Right cardiac atrium (tissue), 5 donors: ENCODE data around the gene FXR2. TPM values are rescaled to one million over a fixed set of nuclear protein-coding genes. Genes with fewer than 3 reads are reported as not detected.
"Not testable (repeated sequence)": the region's sequence is repeated elsewhere in the genome, so short reads cannot be mapped to it uniquely, and the experiment has no call there.

Experiments used
- ATAC-seq, 2 donors: fragments of 200-7000 bp; cut with Tn5 transposase; one replicate each; pipeline versions ENCODE4 v1.8.0 to v1.9.1; 2020; ENCODE audit warnings: moderate library complexity in 2 of 2, mild to moderate bottlenecking in 1 of 2
- DNase-seq, 3 donors: peaks; one replicate each; pipeline ENCODE4 v3.0.0-alpha.2; 2020
- H3K27ac ChIP-seq: one replicate; pipeline ENCODE4 v1.5.1; 2013; ENCODE audit warnings: mild to moderate bottlenecking, low read length, control low read depth, moderate library complexity
- H3K27me3 ChIP-seq: one replicate; pipeline ENCODE4 v1.6.1; 2013; ENCODE audit not compliant: control insufficient read depth, insufficient read depth
- H3K4me1 ChIP-seq: one replicate; pipeline ENCODE4 v1.6.1; 2013; ENCODE audit warnings: low read length; ENCODE audit not compliant: control insufficient read depth, insufficient read depth
- H3K4me3 ChIP-seq: one replicate; pipeline ENCODE4 v1.5.1; 2013; ENCODE audit warnings: low read length, control low read depth
- H3K9me3 ChIP-seq: one replicate; pipeline ENCODE4 v1.6.1; 2013; ENCODE audit warnings: low read length; ENCODE audit not compliant: control insufficient read depth
- WGBS: extraction: QIAGEN DNeasy Blood & Tissue Kit; methylation state at CpG from one replicate; pipeline ENCODE4 v1.1.7; 2013; 5-methylcytosine and 5-hydroxymethylcytosine counted together
- intact Hi-C, 4 donors: fragments of 100-400 bp; cut with DNase I; formaldehyde crosslinking; loops; one replicate each; pipeline versions ENCODE4 v1.11.0 to v1.14.0; 2022 to 2023
- polyA plus RNA-seq: library from polyadenylated mRNA; stranded (reverse); fragments of 200-250 nt; gene quantifications from one replicate; pipeline ENCODE4 v1.2.3, GENCODE V29; 2013
- total RNA-seq, 4 donors: library from RNA; stranded (reverse); fragmentation: NEBNext Ultra II Directional; extraction: Animal tissue kit (Norgen Biotek cat#: 25700); gene quantifications; one replicate each; pipeline ENCODE4 v1.2.1, GENCODE V29; 2021
- donor health status: healthy with polysubstance abuse.
- donor health status: DM: no; HTN: yes; CAD: no.
- donor health status: DM: no; HTN: no; CAD: no.
- donor health status: DM: no; HTN: yes; CAD: no; lungs with severe emphysema.
- donor health status: DM: yes; HTN: yes; CAD: no.

The FXR2 gene
- total and polyA plus RNA-seq, 5 donors: 78.9 to 109 (median 79.6) TPM

DNA sequence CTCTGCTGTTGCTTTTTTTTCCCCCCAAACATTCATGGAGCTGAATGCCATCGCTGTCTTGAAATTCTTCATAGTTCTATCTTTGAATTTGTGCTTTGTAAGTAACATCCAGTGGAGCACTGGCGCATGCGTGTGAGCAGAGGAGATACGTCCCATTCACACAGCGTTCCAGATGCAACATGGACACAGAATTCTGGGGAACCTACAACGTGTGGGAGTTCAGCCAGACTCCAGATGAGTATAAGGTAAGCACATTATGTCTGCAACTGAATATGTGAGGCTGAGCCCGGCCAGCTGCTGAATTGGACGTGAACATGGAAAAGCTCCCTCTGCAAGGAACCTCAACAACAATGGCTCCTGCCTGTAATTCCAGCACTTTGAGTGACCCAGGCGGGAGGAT is 31.8 kb upstream of the FXR2 start:
- Histone ChIP-seq H3K27me3 (no peaks in the 10 kb centered on the region), H3K9me3 (no peaks in the 10 kb centered on the region), H3K4me3 (no peak overlapping the region), H3K4me1 (no peaks in the 10 kb centered on the region), H3K27ac (no peak overlapping the region)
- DNase-seq: no peak
- 56% methylated on average over 9 of the region's 9 CpGs for WGBS
- no peak for ATAC-seq
- intact Hi-C loops: no loop called here

DNA sequence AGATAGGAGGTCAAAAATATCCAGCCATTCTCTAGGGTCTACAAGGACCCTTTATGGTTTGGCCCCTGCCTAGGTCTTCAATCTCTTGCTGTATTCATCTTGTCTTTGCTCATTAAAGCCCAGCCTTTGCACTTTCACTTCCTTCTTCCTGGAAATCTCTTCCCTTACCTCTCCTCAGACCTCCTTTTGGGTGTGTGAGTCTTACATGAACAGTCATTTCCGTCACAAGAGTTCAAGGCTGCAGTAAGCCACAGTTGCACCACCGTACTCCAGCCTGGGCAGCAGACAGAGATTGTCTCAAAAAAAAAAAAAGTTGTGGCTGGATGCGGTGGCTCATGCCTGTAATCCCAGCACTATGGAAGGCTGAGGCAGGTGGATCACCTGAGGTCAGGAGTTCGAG is 30.1 kb upstream of the FXR2 start:
- no peaks in the 10 kb centered on the region for H3K4me1 ChIP-seq
- ATAC-seq (no peak), DNase-seq (no peak)
- no peak overlapping the region for H3K27ac ChIP-seq
- no peaks in the 10 kb centered on the region for H3K9me3 ChIP-seq
- H3K4me3 ChIP-seq: no peak overlapping the region
- intact Hi-C loops: no loop called here
- H3K27me3 ChIP-seq: no peaks in the 10 kb centered on the region
- WGBS: 86% methylated on average over 4 of the region's 4 CpGs

DNA sequence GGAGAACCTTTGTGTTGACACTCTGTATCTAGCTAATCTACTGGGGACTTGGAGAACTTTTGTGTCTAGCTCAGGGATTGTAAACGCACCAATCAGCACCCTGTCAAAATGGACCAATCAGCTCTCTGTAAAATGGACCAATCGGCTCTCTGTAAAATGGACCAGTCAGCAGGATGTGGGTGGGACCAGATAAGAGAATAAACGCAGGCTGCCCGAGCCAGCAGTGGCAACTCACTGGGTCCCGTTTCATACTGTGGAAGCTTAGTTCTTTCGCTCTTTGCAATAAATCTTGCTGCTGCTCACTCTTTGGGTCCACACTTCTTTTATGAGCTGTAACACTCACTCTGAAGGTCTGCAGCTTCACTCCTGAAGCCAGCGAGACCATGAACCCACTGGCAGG is 26.9 kb upstream of the FXR2 start:
- DNase-seq, H3K4me1 ChIP-seq, ATAC-seq, H3K27ac ChIP-seq, H3K27me3 ChIP-seq, H3K9me3 ChIP-seq, H3K4me3 ChIP-seq, intact Hi-C loops: not testable (repeated sequence)
- WGBS: 63% methylated on average over 7 of the region's 7 CpGs

DNA sequence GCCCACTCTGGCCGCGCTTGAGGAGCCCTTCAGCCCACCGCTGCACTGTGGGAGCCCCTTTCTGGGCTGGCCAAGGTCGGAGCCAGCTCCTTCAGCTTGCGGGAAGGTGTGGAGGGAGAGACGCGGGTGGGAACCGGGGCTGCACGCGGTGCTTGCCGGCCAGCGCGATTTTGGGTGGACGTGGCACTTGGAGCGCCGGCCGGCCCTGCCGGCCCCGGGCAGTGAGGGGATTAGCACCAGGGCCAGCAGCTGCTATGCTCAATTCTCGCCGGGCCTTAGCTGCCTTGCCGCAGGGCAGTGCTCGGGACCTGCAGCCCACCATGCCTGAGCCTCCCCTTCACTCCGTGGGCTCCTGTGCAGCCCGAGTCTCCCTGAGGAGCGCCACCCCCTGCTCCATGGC is 26.1 kb upstream of the FXR2 start:
- WGBS: 94% methylated on average over 26 of the region's 26 CpGs
- ATAC-seq: no peak
- H3K27me3 ChIP-seq: no peaks in the 10 kb centered on the region
- no peak overlapping the region for H3K4me3 ChIP-seq
- DNase-seq: no peak
- no peak overlapping the region for H3K27ac ChIP-seq
- intact Hi-C loops: no loop called here
- H3K4me1 ChIP-seq: no peaks in the 10 kb centered on the region
- H3K9me3 ChIP-seq: no peaks in the 10 kb centered on the region

DNA sequence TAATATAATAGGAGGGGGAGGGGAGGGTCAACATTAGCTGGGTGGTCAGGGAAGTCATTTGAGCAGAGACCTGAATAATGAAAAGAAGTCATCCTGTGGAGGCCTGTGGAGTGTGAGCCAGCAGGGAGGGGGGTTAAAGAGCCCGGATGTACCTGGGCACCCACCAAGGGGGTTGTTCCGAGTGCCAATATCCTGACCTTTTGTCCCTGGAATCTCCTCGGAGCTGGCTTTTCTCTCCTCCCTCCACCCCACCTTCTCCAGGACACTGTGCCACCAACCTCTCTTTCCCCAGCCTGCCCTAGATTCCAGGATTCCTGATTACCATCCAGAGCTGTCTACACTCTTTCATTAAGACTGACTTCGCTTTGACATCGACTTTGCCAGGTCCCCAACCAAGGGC is 21.5 kb upstream of the FXR2 start:
- Histone ChIP-seq H3K27ac (no peak overlapping the region), H3K9me3 (no peaks in the 10 kb centered on the region), H3K4me3 (no peak overlapping the region), H3K4me1 (peaks cover 2% of the 10 kb centered on the region), H3K27me3 (no peaks in the 10 kb centered on the region)
- intact Hi-C loops: loop anchor here in 2 of 4 donors (10.0 kb wide), 1 partner anchor 49 kb away; the partner anchor contains the start of genes TP53 (in 2 of the 2) and WRAP53 (in 2 of the 2)
- WGBS: 62% methylated on average over 5 of the region's 5 CpGs
- ATAC-seq (no peak), DNase-seq (no peak)

DNA sequence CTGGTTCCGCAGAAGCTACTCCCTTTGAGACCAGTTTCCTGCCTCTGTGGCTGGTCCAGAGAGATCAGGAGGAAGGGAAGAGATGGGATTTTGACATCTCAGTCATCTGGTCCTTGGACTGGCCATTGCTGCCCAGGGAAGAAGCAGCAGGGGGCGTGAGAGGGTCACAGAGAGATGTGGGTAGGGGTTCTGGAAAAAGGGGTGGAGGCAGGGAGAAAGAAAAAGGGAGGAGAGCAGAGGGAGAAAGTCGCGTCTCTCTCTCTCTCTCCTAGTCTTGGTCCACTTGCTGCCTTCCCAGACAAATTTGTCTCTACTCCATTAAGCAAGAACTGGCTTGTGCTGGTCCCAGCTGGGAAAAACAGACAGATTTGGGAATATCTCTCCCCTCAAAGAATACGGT is 19.7 kb upstream of the FXR2 start:
- Histone ChIP-seq H3K27me3 (no peaks in the 10 kb centered on the region), H3K9me3 (no peaks in the 10 kb centered on the region), H3K4me3 (no peak overlapping the region), H3K4me1 (peaks cover 2% of the 10 kb centered on the region), H3K27ac (no peak overlapping the region)
- DNase-seq (peak in 2 of 3 donors; percentile 76 to 84), ATAC-seq (peak; percentile 28 to 40)
- WGBS: 17% methylated on average over 5 of the region's 5 CpGs
- intact Hi-C loops: loop anchor here (5.0 to 10.0 kb wide), 2 partner anchors 50 to 53 kb away; partner anchors contain the start of genes TP53 (in 4 of the 4) and WRAP53 (in 4 of the 4)

DNA sequence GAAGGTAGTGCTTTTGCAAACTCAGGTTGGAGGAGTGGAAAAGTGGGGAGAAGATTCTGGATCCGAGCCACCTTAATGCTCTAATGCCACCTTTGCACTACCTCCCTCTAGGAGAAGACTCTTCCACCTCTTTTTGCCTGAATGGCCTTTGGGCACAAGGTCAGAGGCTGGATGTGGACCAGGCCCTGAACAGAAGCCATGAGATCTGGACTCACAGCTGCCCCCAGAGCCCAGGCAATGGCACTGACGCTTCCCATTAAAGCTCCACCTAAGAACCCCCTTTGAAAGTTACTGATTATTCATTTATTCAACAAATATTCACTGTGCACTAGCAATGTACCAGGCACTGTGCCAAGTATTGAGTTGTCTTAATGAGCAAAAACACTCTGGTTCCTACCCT is 18.4 kb upstream of the FXR2 start:
- no peaks in the 10 kb centered on the region for H3K27me3 ChIP-seq
- WGBS: 88% methylated on average over 2 of the region's 2 CpGs
- H3K9me3 ChIP-seq: no peaks in the 10 kb centered on the region
- intact Hi-C loops: loop anchor here (5.0 to 10.0 kb wide), 2 partner anchors 52 to 54 kb away; partner anchors contain the start of genes TP53 (in 4 of the 4) and WRAP53 (in 4 of the 4)
- H3K4me1 ChIP-seq: peaks cover 2% of the 10 kb centered on the region
- DNase-seq: no peak
- H3K27ac ChIP-seq: no peak overlapping the region
- no peak overlapping the region for H3K4me3 ChIP-seq
- no peak for ATAC-seq

DNA sequence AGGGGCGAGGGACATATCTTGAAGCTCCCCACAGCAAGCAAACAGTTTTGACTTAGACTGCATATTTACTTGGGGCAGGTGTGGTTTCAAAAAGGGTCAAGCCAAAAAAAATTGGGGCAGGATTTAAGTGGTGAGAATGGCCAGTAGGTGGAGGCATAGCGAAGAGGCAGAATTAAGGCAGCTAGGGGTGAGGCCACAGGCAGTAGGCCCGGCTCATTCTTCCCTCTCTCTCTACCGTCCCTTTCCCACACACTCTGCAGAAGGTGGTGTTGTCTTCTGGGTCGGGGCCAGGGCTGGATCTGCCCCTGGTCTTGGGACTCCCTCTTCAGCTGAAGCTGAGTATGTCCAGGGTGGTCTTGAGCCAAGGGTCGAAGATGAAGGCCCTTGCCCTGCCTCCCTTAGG is 17.8 kb upstream of the FXR2 start:
- no peak overlapping the region for H3K4me3 ChIP-seq
- DNase-seq: peak in 1 of 3 donors; percentile 60
- no peaks in the 10 kb centered on the region for H3K9me3 ChIP-seq
- 53% methylated on average over 6 of the region's 6 CpGs for WGBS
- H3K4me1 ChIP-seq: peaks cover 2% of the 10 kb centered on the region
- intact Hi-C loops: loop anchor here (5.0 to 10.0 kb wide), 2 partner anchors 52 to 55 kb away; partner anchors contain the start of genes TP53 (in 4 of the 4) and WRAP53 (in 4 of the 4)
- H3K27ac ChIP-seq: no peak overlapping the region
- H3K27me3 ChIP-seq: no peaks in the 10 kb centered on the region
- ATAC-seq: no peak

DNA sequence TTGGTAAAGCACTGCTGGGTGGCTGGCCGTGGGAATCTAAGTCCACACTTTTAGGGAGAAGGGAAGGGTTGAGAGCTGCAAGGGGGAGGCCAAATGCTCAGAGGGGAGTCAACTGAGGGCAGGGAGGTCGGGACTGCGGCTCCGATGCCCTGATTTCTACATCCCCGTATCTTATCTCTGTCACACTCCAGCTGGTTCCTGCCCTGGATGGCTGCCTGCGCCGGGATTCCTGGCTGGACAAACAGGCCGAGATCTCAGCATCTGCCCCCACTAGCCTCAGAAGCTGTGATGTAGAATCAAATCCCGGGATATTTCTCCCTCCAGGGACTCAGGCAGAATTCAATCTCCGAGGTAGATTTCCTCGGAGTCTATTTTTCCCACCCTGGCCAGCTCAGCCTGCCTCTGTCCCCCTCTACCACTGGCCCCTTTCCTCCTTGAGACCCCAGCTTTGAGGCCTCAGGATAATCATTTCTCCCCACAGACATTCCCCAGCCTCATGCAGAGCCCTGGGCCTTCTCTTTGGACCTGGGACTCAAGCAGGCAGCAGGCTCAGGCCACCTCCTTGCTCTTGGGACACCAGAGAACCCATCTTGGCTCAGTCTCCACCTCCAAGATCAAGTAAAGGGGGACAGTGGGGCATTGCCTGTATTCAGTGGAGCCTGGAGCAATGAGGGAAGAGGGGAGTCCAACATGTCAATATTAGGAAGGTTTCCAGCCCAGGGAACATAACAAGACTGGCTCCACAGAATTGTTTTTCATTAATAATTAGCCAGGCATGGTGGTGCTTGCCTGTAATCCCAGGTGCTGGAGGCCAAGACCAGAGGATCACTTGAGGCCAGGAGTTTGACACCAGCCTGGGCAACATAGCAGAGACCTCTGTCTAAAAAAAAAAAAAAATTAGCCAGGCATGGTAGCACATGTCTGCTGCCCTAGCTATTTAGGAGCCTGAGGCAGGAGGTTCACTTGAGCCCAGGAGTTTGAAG is 17.0 kb upstream of the FXR2 start:
- peaks cover 5% of the 10 kb centered on the region for H3K4me1 ChIP-seq
- H3K9me3 ChIP-seq: no peaks in the 10 kb centered on the region
- 23% methylated on average over 11 of the region's 11 CpGs for WGBS
- H3K4me3 ChIP-seq: no peak overlapping the region
- H3K27me3 ChIP-seq: no peaks in the 10 kb centered on the region
- ATAC-seq: no peak
- DNase-seq: peak in 2 of 3 donors; percentile 73 to 74
- no peak overlapping the region for H3K27ac ChIP-seq
- intact Hi-C loops: loop anchor here (5.0 to 10.0 kb wide), 2 partner anchors 53 to 56 kb away; partner anchors contain the start of genes TP53 (in 4 of the 4) and WRAP53 (in 4 of the 4)

DNA sequence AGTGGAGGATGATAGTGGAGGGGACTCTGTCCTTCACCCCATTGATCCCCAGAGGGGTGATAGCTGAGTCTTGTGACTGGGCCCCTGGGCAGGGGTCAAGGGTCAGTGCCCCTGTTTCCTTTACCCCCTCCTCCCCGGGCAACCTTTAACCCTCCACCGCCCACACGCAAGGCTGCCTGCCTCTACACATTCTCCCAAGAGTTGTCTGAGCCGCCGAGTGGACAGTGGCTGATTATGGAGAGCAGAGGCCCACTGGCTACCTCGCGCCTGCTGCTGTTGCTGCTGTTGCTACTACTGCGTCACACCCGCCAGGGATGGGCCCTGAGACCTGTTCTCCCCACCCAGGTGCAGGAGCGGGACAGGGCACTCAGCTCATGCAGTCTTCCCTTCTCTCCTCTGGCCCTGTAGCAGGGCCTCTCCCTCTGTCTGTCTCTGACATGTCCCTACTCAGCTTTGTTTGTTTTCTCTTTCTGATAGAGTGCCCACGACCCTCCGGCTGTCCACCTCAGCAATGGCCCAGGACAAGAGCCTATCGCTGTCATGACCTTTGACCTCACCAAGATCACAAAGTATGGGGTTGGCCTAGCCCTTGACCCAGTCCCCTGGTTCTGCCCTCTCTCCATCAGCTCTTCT is 15.4 kb upstream of the FXR2 start, which contains the start of gene SHBG:
Gene SHBG, plus strand, starts transcription at position 197 of the 633 bp plus-strand sequence. Its CDS starts 38 bp downstream, at position 235.
- no peaks in the 10 kb centered on the region for H3K27me3 ChIP-seq
- intact Hi-C loops: loop anchor here (5.0 to 10.0 kb wide), 2 partner anchors 55 to 57 kb away; partner anchors contain the start of genes TP53 (in 4 of the 4) and WRAP53 (in 4 of the 4)
- H3K4me1 ChIP-seq: peaks cover 7% of the 10 kb centered on the region
- ATAC-seq (no peak), DNase-seq (no peak)
- H3K27ac ChIP-seq: no peak within 1 kb of the TSS
- H3K4me3 ChIP-seq: no peak within 1 kb of the TSS
- no peaks in the 10 kb centered on the region for H3K9me3 ChIP-seq
- 72% methylated on average over 13 of the region's 13 CpGs for WGBS
